ENCODE results near the gene NCBP2L.

DNA sequence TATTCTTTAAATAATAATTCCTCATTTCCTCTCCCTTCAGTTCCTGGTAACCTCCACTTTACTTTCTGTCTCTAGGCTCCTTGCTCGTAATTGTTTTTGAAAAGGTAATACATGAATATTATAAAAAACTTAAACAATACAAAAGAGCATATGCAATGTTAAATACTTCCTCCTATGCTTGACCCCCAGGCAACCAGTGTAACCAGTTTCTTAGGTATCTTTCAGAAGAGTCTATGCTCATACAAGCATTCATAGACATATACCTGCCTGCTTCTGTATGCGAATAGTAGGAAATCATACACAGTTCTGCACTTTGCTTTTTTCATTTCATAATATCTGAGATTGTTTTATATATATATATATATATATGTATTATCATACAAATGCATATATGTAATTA lies 45.5 kb downstream of the NCBP2L start:
- no peak for TF ChIP-seq GATA3 (IDR thresholded peaks at IDR 0.05; ENCODE audit: borderline replicate concordance)
- TF ChIP-seq HOXB13 (CRISPR knock-in tag; IDR thresholded peaks at IDR 0.05; ENCODE audit: low read depth): no peak
- TF ChIP-seq, protein P1, sequence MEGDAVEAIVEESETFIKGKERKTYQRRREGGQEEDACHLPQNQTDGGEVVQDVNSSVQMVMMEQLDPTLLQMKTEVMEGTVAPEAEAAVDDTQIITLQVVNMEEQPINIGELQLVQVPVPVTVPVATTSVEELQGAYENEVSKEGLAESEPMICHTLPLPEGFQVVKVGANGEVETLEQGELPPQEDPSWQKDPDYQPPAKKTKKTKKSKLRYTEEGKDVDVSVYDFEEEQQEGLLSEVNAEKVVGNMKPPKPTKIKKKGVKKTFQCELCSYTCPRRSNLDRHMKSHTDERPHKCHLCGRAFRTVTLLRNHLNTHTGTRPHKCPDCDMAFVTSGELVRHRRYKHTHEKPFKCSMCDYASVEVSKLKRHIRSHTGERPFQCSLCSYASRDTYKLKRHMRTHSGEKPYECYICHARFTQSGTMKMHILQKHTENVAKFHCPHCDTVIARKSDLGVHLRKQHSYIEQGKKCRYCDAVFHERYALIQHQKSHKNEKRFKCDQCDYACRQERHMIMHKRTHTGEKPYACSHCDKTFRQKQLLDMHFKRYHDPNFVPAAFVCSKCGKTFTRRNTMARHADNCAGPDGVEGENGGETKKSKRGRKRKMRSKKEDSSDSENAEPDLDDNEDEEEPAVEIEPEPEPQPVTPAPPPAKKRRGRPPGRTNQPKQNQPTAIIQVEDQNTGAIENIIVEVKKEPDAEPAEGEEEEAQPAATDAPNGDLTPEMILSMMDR (IDR thresholded peaks at IDR 0.05): no peak
- no peak for TF ChIP-seq MYC (IDR thresholded peaks at IDR 0.05; ENCODE audit: borderline replicate concordance, low read length)
- TF ChIP-seq, protein P2, sequence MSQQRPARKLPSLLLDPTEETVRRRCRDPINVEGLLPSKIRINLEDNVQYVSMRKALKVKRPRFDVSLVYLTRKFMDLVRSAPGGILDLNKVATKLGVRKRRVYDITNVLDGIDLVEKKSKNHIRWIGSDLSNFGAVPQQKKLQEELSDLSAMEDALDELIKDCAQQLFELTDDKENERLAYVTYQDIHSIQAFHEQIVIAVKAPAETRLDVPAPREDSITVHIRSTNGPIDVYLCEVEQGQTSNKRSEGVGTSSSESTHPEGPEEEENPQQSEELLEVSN (IDR thresholded peaks at IDR 0.05; ENCODE audit: borderline replicate concordance, low read depth): no peak
- TF ChIP-seq, protein P3, sequence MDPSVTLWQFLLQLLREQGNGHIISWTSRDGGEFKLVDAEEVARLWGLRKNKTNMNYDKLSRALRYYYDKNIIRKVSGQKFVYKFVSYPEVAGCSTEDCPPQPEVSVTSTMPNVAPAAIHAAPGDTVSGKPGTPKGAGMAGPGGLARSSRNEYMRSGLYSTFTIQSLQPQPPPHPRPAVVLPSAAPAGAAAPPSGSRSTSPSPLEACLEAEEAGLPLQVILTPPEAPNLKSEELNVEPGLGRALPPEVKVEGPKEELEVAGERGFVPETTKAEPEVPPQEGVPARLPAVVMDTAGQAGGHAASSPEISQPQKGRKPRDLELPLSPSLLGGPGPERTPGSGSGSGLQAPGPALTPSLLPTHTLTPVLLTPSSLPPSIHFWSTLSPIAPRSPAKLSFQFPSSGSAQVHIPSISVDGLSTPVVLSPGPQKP (IDR thresholded peaks at IDR 0.05; ENCODE audit: low read depth, low read length): no peak
- TF ChIP-seq, protein P4, sequence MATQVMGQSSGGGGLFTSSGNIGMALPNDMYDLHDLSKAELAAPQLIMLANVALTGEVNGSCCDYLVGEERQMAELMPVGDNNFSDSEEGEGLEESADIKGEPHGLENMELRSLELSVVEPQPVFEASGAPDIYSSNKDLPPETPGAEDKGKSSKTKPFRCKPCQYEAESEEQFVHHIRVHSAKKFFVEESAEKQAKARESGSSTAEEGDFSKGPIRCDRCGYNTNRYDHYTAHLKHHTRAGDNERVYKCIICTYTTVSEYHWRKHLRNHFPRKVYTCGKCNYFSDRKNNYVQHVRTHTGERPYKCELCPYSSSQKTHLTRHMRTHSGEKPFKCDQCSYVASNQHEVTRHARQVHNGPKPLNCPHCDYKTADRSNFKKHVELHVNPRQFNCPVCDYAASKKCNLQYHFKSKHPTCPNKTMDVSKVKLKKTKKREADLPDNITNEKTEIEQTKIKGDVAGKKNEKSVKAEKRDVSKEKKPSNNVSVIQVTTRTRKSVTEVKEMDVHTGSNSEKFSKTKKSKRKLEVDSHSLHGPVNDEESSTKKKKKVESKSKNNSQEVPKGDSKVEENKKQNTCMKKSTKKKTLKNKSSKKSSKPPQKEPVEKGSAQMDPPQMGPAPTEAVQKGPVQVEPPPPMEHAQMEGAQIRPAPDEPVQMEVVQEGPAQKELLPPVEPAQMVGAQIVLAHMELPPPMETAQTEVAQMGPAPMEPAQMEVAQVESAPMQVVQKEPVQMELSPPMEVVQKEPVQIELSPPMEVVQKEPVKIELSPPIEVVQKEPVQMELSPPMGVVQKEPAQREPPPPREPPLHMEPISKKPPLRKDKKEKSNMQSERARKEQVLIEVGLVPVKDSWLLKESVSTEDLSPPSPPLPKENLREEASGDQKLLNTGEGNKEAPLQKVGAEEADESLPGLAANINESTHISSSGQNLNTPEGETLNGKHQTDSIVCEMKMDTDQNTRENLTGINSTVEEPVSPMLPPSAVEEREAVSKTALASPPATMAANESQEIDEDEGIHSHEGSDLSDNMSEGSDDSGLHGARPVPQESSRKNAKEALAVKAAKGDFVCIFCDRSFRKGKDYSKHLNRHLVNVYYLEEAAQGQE (IDR thresholded peaks at IDR 0.05): no peak
- TF ChIP-seq EP300 (IDR thresholded peaks at IDR 0.05): no peak
- no peak for TF ChIP-seq TP53 (CRISPR knock-in tag; IDR thresholded peaks at IDR 0.05)
- TF ChIP-seq, protein P5, sequence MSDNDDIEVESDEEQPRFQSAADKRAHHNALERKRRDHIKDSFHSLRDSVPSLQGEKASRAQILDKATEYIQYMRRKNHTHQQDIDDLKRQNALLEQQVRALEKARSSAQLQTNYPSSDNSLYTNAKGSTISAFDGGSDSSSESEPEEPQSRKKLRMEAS (IDR thresholded peaks at IDR 0.05): no peak
- TF ChIP-seq, protein P6, sequence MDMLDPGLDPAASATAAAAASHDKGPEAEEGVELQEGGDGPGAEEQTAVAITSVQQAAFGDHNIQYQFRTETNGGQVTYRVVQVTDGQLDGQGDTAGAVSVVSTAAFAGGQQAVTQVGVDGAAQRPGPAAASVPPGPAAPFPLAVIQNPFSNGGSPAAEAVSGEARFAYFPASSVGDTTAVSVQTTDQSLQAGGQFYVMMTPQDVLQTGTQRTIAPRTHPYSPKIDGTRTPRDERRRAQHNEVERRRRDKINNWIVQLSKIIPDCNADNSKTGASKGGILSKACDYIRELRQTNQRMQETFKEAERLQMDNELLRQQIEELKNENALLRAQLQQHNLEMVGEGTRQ (IDR thresholded peaks at IDR 0.05): no peak
- TF ChIP-seq FOSL2 (IDR thresholded peaks at IDR 0.05): no peak
- TF ChIP-seq FOSL2 (CRISPR knock-in tag; IDR thresholded peaks at IDR 0.05): no peak
- TF ChIP-seq RFX5 (IDR thresholded peaks at IDR 0.05): no peak
